ENCODE measurements around the gene RCE1.
"Not testable (repeated sequence)": the region's sequence is repeated elsewhere in the genome, so short reads cannot be mapped to it uniquely, and the experiment has no call there.

RCE1 gene

DNA sequence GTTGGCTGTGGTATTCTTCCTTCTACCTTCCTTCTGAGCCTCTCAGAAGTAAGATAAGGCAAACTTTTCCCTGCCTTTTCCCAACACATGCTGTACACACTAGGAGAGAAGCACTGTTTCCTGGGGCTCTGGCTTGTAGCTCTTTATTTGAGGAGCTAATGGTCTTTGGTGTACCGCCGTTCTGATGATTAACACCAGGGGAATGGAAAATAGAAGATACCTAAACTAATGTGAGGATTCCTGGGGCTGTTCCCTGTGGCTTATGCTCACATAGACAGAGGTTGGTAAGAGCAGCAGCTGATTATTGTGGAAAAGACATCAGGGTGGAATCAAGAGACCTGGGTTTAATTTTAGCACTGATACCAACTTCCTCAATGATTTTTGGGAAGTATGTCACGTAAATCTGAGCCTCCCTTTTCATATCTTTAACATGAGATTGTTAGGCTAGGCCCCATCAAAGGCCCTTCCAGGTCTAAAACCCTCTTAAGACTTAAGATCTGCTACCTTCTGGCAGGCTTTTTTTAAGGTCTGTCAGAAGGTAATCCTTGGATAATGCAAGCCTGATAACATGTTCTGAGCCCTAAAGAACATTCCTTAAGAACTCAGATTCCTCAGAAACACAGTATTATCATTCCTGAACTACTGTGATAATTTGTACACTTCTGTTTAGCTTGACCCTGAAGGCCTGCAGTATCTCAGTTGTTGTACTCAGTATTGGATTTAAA, 24.8 kb upstream of the RCE1 start:
- H3K27ac ChIP-seq = no peak overlapping the region
- TF ChIP-seq CTCF (conservative IDR thresholded peaks at IDR 0.05) (no peak), ZFX (IDR thresholded peaks at IDR 0.05) (no peak)

GRCh38 chr11:66820381-66820780, 22.9 kb upstream of the RCE1 start:
- no peak overlapping the region for H3K27ac ChIP-seq
- TF ChIP-seq CTCF (conservative IDR thresholded peaks at IDR 0.05) (no peak), ZFX (IDR thresholded peaks at IDR 0.05) (no peak)

- no peak overlapping the region for H3K27ac ChIP-seq
- TF ChIP-seq CTCF (conservative IDR thresholded peaks at IDR 0.05) (no peak), ZFX (IDR thresholded peaks at IDR 0.05) (no peak)
Observed at GRCh38 chr11:66820901-66821300, 22.3 kb upstream of the RCE1 start.

DNA sequence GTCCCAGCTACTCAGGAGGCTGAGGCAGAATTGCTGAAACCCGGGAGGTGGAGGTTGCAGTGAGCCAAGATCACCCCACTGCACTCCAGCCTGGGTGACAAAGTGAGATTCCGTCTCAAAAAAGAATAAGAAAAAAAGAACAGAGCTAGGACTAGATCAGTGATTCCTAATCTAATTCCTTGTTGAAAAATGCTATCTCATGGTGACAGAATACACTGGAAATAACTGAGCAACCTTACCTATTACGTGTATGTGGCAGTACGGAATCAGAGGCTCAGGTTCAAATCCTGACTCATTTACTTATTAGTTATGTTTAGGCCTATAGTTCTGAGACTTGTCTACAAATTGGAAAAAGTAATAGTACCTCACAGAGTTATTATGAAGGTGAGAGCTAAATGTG, 19.5 kb upstream of the RCE1 start:
- no peak overlapping the region for H3K27ac ChIP-seq
- TF ChIP-seq CTCF (conservative IDR thresholded peaks at IDR 0.05) (no peak), ZFX (IDR thresholded peaks at IDR 0.05) (no peak)

- not testable (repeated sequence) for H3K27ac ChIP-seq
Observed at GRCh38 chr11:66824573-66824972, 18.7 kb upstream of the RCE1 start.

GRCh38 chr11:66834539-66834845, 8.7 kb upstream of the RCE1 start:
- no peak overlapping the region for H3K27ac ChIP-seq
- no peak; the same call in 1 of the 2 replicates for TF ChIP-seq CTCF (conservative IDR thresholded peaks at IDR 0.05)
- TF ChIP-seq ZFX (IDR thresholded peaks at IDR 0.05) = no peak

DNA sequence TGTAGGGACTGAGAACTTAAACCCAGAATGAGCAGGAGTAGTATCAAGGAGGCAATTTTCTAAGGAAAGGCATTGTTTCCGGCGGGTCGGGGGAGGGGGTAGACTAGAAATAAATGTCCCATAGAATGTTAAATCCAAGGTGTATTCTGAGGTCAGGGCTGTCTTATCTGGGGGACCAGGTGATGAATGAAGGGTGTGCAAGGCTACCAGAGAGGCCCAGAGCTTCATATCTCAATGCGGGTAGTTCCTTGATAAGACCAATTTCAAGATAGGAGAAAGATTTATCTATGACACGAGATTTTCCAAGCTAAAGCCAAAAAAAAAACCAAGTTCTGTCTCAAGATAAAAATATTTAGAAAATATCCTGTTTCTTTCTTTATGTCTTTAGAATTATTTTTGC, 8.3 kb upstream of the RCE1 start:
- no peak overlapping the region for H3K27ac ChIP-seq

More for the DNA sequence above, 8.3 kb upstream of the RCE1 start:
- TF ChIP-seq ZFX (IDR thresholded peaks at IDR 0.05) (no peak), CTCF (conservative IDR thresholded peaks at IDR 0.05) (no peak)

Data from C4-2B (cell line).